ENCODE data around the gene TBC1D16. TPM values are rescaled to one million over a fixed set of nuclear protein-coding genes. Genes with fewer than 3 reads are reported as not detected.

TBC1D16 gene
- total and polyA plus RNA-seq, 10 of the 15 experiments (the other 5 are each of a cell fraction or from before 2014, with no cell fraction given): 0.01 to 0.13 (median 0.06) TPM; not detected in 3

DNA sequence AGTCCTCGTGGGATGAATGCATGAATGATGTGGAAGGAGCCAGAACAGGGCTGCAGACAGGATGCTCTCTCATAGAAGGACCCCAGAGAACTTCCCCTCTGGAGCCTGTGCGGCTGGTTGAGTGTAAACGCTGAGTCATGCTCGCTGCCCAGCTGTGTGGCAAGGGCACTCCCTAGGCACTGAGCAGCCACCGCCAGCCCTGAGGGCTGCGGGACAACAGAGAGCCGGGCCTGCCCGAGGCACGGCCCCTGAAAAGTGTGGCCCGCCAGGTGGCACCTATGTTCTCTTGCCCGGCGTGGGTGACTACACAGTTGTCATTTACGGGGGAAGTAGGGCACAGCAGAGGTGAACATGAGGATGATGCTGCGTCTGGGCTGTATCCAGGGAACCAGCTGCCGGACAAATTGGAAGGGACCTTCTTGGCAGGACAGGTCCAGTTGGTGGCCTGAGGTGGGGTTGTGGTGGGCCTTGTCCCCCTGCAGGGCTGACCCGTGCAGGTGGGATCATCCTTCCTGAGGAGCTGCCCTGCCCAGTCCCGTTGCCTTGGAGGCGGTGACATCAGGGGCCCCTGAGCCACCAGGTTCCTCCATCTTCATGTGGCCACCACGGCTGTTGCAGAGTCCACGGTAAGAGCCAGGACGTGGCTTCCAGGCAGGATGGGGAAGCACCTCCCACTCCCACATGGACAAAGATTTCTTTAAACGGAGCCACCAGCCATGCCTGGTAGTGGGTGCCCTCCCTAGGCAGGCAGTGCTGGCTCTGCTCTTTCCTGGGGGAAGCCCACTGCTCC is 101.6 kb downstream of the TBC1D16 start:
- no peak overlapping the region for H3K4me2 ChIP-seq (ENCODE audit: control insufficient read depth, insufficient read depth)
- H3K27ac ChIP-seq (ENCODE audit: control insufficient read depth, insufficient read depth): no peak overlapping the region
- peaks cover 0 to 1% of the 10 kb centered on the region in 2 experiments; a peak in 1 of 4 replicates for H3K27me3 ChIP-seq (replicated peaks in 1 of 2; ENCODE audit: control insufficient read depth in 2 of 2, insufficient read depth in 2 of 2, low read length in 1 of 2)
- in situ Hi-C loops (cut with MboI): no loop called here
- POLR2A ChIA-PET: no interaction called here
- no peak overlapping the region for H3K4me3 ChIP-seq
- DNase-seq (ENCODE audit: low read depth, low spot score) (no peak), ATAC-seq (peak; percentile 44), FAIRE-seq (no peak)
- RAD21 ChIA-PET (ENCODE audit: unreplicated experiment): no interaction called here
- H4K20me1 ChIP-seq (ENCODE audit: control insufficient read depth, insufficient read depth): no peaks in the 10 kb centered on the region
- no peaks in the 10 kb centered on the region; the same call in 2 of the 3 replicates for H3K9me3 ChIP-seq (replicated peaks; ENCODE audit: control insufficient read depth, insufficient read depth, low read length)
- TF ChIP-seq, protein P1, sequence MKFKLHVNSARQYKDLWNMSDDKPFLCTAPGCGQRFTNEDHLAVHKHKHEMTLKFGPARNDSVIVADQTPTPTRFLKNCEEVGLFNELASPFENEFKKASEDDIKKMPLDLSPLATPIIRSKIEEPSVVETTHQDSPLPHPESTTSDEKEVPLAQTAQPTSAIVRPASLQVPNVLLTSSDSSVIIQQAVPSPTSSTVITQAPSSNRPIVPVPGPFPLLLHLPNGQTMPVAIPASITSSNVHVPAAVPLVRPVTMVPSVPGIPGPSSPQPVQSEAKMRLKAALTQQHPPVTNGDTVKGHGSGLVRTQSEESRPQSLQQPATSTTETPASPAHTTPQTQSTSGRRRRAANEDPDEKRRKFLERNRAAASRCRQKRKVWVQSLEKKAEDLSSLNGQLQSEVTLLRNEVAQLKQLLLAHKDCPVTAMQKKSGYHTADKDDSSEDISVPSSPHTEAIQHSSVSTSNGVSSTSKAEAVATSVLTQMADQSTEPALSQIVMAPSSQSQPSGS (IDR thresholded peaks at IDR 0.05; ENCODE audit: low read length): no peak
- peak; percentile 93 for TF ChIP-seq BACH1 (IDR thresholded peaks at IDR 0.05; ENCODE audit: borderline replicate concordance)
- H3K79me2 ChIP-seq (ENCODE audit: control insufficient read depth, insufficient read depth, low read length): no peaks in the 10 kb centered on the region
- WGBS (ENCODE audit: insufficient coverage, insufficient replicate concordance, low lambda C conversion rate, missing lambda C conversion rate): 26% methylated on average over 22 of the region's 22 CpGs
- no peak overlapping the region for H2AFZ ChIP-seq (ENCODE audit: control insufficient read depth, low read depth, low read length)
- peaks cover 7% of the 10 kb centered on the region for H3K4me1 ChIP-seq (ENCODE audit: control insufficient read depth, insufficient read depth, low read length)
- intact Hi-C loops (cut with micrococcal nuclease; ENCODE audit: unreplicated experiment): no loop called here
- no TSS peak for BruUV-seq (replicated peaks)
- H3K9ac ChIP-seq (ENCODE audit: control insufficient read depth, insufficient read depth, low read length): no peak overlapping the region
- H3K36me3 ChIP-seq (ENCODE audit: control insufficient read depth in 2 of 2, insufficient read depth in 2 of 2, low read length in 1 of 2): no peaks in the 10 kb centered on the region
- SMC1A ChIA-PET (ENCODE audit: uncharacterized antibody, unreplicated experiment): no interaction called here
- CTCF ChIA-PET: interaction anchor here (0.6 kb wide), 1 partner anchor 826 kb away, joined by 3 read pairs; no protein-coding TSS in a partner anchor

All from GM12878 (cell line).